Fibroblast of lung (primary cell): ENCODE data around the gene ADGRF5. TPM values are rescaled to one million over a fixed set of nuclear protein-coding genes. Genes with fewer than 3 reads are reported as not detected.

Source experiments
- DNase-seq, 2 donors: peaks; one replicate each; pipeline versions ENCODE4 v3.0.0 to v3.0.0-alpha.2; 2010; ENCODE audit warnings: low read depth in 2 of 2
- H2AFZ ChIP-seq: 2 replicates; pipeline ENCODE4 v1.5.1; 2012; ENCODE audit warnings: low read length, control low read depth, inconsistent platforms
- H3K27ac ChIP-seq: 2 replicates; pipeline ENCODE4 v1.5.1; 2011; ENCODE audit warnings: low read length, control low read depth; ENCODE audit not compliant: insufficient read depth
- H3K27me3 ChIP-seq: 2 replicates; pipeline ENCODE4 v1.5.1; 2011; ENCODE audit warnings: mild to moderate bottlenecking, low read length; ENCODE audit not compliant: control insufficient read depth, insufficient read depth
- H3K36me3 ChIP-seq: 2 replicates; pipeline ENCODE4 v1.5.1; 2011; ENCODE audit warnings: low read length; ENCODE audit not compliant: control insufficient read depth, insufficient read depth
- H3K4me1 ChIP-seq: 2 replicates; pipeline ENCODE4 v1.5.1; 2011; ENCODE audit warnings: low read length; ENCODE audit not compliant: control insufficient read depth, insufficient read depth; ENCODE audit errors: extremely low read depth
- H3K4me2 ChIP-seq: 2 replicates; pipeline ENCODE4 v1.5.1; 2011; ENCODE audit warnings: low read length, control low read depth; ENCODE audit not compliant: insufficient read depth; ENCODE audit errors: extremely low read depth
- H3K4me3 ChIP-seq, 4 experiments: fragments of 200-600 bp in 1 of 4; sonication (generic) in 1 of 4; replicated peaks in 1 of 4; 2 replicates each; pipeline ENCODE4 v1.5.1; 2011 to 2016; ENCODE audit warnings: low read length in 4 of 4, low read depth in 3 of 4, mild to moderate bottlenecking in 3 of 4, control low read depth in 2 of 4, inconsistent platforms in 1 of 4, mixed read lengths in 1 of 4; ENCODE audit not compliant: insufficient read depth in 1 of 4; ENCODE audit errors: control extremely low read depth in 1 of 4
- H3K79me2 ChIP-seq: 2 replicates; pipeline ENCODE4 v1.5.1; 2012; ENCODE audit warnings: mild to moderate bottlenecking, low read length, inconsistent platforms; ENCODE audit not compliant: control insufficient read depth, insufficient read depth
- H3K9ac ChIP-seq: 2 replicates; pipeline ENCODE4 v1.5.1; 2011; ENCODE audit warnings: mild to moderate bottlenecking, low read length, control low read depth; ENCODE audit not compliant: insufficient read depth
- H3K9me3 ChIP-seq: 2 replicates; pipeline ENCODE4 v1.5.1; 2012; ENCODE audit warnings: low read depth, low read length; ENCODE audit not compliant: control insufficient read depth, insufficient read depth
- H4K20me1 ChIP-seq: 2 replicates; pipeline ENCODE4 v1.5.1; 2011; ENCODE audit warnings: low read length; ENCODE audit not compliant: control insufficient read depth, insufficient read depth; ENCODE audit errors: extremely low read depth
- EZH2 ChIP-seq: IDR thresholded peaks from 2 replicates; pipeline ENCODE4 v1.5.1; 2012; ENCODE audit warnings: low read length, control low read depth, mild to moderate bottlenecking; ENCODE audit errors: missing control alignments
- polyA plus RNA-seq, 2 donors: library from polyadenylated mRNA; depleted of rRNA in 1 of 2; stranded (reverse) in 1 of 2; unstranded in 1 of 2; fragments of >200 nt; gene quantifications; 2 replicates each; pipeline ENCODE4 v1.2.1, GENCODE V29; 2011 to 2012; ENCODE audit warnings: missing spikeins in 1 of 2
- total RNA-seq: library from RNA; depleted of rRNA; stranded (reverse); fragments of >200 nt; gene quantifications from 2 replicates; pipeline ENCODE4 v1.2.1, GENCODE V29; 2014
- TF ChIP-seq, protein P1 (sequence below), 2 donors: IDR thresholded peaks in 1 of 2; conservative IDR thresholded peaks in 1 of 2; 1 replicate in 1 of 2; 2 replicates in 1 of 2; pipeline ENCODE4 v1.5.1; 2011 to 2012; ENCODE audit warnings: low read length in 2 of 2, control low read depth in 1 of 2, inconsistent platforms in 1 of 2, low read depth in 1 of 2, mild to moderate bottlenecking in 1 of 2

The ADGRF5 gene
- total and polyA plus RNA-seq, 2 donors (not counting 1 experiment from before 2014, with no cell fraction given): under 0.01 to 19.3 TPM

GRCh38 chr6:46933751-46934150 lies 12.0 kb upstream of the ADGRF5 start:
- no peaks in the 10 kb centered on the region for H3K27me3 ChIP-seq
- H3K36me3 ChIP-seq: no peaks in the 10 kb centered on the region
- no peaks in the 10 kb centered on the region for H3K9me3 ChIP-seq
- H3K4me3 ChIP-seq: no peak overlapping the region
- peaks cover 9% of the 10 kb centered on the region for H3K4me1 ChIP-seq
- no peak overlapping the region for H3K4me2 ChIP-seq
- TF ChIP-seq, protein P1, sequence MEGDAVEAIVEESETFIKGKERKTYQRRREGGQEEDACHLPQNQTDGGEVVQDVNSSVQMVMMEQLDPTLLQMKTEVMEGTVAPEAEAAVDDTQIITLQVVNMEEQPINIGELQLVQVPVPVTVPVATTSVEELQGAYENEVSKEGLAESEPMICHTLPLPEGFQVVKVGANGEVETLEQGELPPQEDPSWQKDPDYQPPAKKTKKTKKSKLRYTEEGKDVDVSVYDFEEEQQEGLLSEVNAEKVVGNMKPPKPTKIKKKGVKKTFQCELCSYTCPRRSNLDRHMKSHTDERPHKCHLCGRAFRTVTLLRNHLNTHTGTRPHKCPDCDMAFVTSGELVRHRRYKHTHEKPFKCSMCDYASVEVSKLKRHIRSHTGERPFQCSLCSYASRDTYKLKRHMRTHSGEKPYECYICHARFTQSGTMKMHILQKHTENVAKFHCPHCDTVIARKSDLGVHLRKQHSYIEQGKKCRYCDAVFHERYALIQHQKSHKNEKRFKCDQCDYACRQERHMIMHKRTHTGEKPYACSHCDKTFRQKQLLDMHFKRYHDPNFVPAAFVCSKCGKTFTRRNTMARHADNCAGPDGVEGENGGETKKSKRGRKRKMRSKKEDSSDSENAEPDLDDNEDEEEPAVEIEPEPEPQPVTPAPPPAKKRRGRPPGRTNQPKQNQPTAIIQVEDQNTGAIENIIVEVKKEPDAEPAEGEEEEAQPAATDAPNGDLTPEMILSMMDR (conservative IDR thresholded peaks at IDR 0.05 in 1 of 2, IDR thresholded peaks at IDR 0.05 in 1 of 2; ENCODE audit: low read depth in 1 of 2, low read length in 2 of 2): no peak
- TF ChIP-seq EZH2: no peak
- no peak overlapping the region for H3K9ac ChIP-seq
- no peak overlapping the region for H3K27ac ChIP-seq
- H2AFZ ChIP-seq: no peak overlapping the region
- DNase-seq: peak in 1 of 2 donors; percentile 59
- no peaks in the 10 kb centered on the region for H3K79me2 ChIP-seq
- no peaks in the 10 kb centered on the region for H4K20me1 ChIP-seq

- H3K79me2 ChIP-seq: no peaks in the 10 kb centered on the region
- no peak overlapping the region for H3K4me3 ChIP-seq
- no peak overlapping the region for H2AFZ ChIP-seq
- peaks cover 9% of the 10 kb centered on the region for H3K4me1 ChIP-seq
- peak overlapping the region; percentile 47 for H3K27ac ChIP-seq
- peak overlapping the region; percentile 20 for H3K9ac ChIP-seq
- DNase-seq: peak; percentile 1 to 84
- no peaks in the 10 kb centered on the region for H3K9me3 ChIP-seq
- H3K4me2 ChIP-seq: no peak overlapping the region
- no peaks in the 10 kb centered on the region for H4K20me1 ChIP-seq
- no peaks in the 10 kb centered on the region for H3K36me3 ChIP-seq
- TF ChIP-seq EZH2: no peak
- TF ChIP-seq, protein P1 (conservative IDR thresholded peaks at IDR 0.05 in 1 of 2, IDR thresholded peaks at IDR 0.05 in 1 of 2; ENCODE audit: low read depth in 1 of 2, low read length in 2 of 2): no peak
- H3K27me3 ChIP-seq: no peaks in the 10 kb centered on the region
These were observed 11.0 kb upstream of the ADGRF5 start for GRCh38 chr6:46932526-46933319.

DNA sequence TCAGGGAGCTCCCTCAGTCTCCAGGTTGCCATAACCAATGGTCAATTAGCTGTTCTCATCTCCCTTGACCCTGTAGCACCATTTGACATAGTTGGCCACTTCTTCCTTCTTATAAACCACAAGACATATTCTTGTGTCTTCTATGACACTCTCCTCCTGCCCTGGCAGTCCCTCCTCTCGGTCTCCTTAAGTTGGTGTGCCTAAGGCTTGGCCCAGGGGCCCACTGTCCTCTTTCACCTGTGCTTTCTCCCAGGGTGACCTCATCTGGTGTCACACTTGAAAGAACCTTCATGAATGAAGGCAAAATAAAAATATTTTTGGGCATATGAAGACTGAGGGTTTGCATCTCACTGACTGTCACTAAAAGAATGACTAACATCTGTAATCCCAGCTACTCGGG lies 9.7 kb upstream of the ADGRF5 start:
- H3K27ac ChIP-seq: no peak overlapping the region
- no peak overlapping the region for H3K9ac ChIP-seq
- H4K20me1 ChIP-seq: no peaks in the 10 kb centered on the region
- no peak overlapping the region for H3K4me2 ChIP-seq
- no peaks in the 10 kb centered on the region for H3K79me2 ChIP-seq
- H3K9me3 ChIP-seq: no peaks in the 10 kb centered on the region
- H2AFZ ChIP-seq: no peak overlapping the region
- TF ChIP-seq, protein P1 (conservative IDR thresholded peaks at IDR 0.05 in 1 of 2, IDR thresholded peaks at IDR 0.05 in 1 of 2; ENCODE audit: low read depth in 1 of 2, low read length in 2 of 2): no peak
- TF ChIP-seq EZH2: no peak
- H3K4me1 ChIP-seq: peaks cover 9% of the 10 kb centered on the region
- DNase-seq: no peak
- H3K36me3 ChIP-seq: no peaks in the 10 kb centered on the region
- H3K27me3 ChIP-seq: no peaks in the 10 kb centered on the region
- no peak overlapping the region for H3K4me3 ChIP-seq
